T-helper 1 cell treated with Interleukin-12 subunit alpha and Interleukin-12 subunit beta and Interleukin-4 antibody, amounts not matched to agents 30 ng/mL and 1 ng/mL, for 36 hours (primary cell): Measurements from ENCODE around the gene CNTN5. TPM values are rescaled to one million over a fixed set of nuclear protein-coding genes. Genes with fewer than 3 reads are reported as not detected.

Experiments used
- intact Hi-C: fragments of 100-400 bp; cut with micrococcal nuclease; formaldehyde crosslinking; loops from one replicate; pipeline ENCODE4 v1.15.1; 2024
- total RNA-seq: library from RNA; stranded (reverse); gene quantifications from 2 replicates; pipeline ENCODE4 v1.2.3, GENCODE V29; 2022

Gene CNTN5
- total RNA-seq, 1 donor from 2014 or later = not detected

- intact Hi-C loops = no loop called here
Observed at GRCh38 chr11:99162819-99163218, 142.1 kb downstream of the CNTN5 start.

- intact Hi-C loops = no loop called here
Observed at GRCh38 chr11:99170591-99170990, 149.8 kb downstream of the CNTN5 start.

DNA sequence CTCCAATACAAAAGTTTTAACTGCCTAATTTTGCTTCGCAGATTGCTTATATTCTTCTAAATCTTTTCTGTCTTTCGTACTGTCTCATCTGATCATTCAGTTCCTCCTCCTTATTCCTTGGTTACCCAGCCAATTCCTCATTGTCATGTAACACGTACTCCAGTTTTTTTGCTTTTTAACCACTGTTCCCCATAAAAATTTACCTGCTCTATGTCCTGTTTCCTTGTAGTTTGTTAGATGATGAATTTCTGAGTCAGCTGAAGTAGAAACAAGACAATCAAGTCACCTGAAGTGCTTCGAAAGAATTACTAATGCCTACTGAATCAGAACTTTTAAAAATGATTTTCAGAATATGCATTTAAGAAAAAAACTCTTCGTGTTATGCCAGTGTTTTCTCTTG, 150.6 kb downstream of the CNTN5 start:
- intact Hi-C loops = no loop called here

DNA sequence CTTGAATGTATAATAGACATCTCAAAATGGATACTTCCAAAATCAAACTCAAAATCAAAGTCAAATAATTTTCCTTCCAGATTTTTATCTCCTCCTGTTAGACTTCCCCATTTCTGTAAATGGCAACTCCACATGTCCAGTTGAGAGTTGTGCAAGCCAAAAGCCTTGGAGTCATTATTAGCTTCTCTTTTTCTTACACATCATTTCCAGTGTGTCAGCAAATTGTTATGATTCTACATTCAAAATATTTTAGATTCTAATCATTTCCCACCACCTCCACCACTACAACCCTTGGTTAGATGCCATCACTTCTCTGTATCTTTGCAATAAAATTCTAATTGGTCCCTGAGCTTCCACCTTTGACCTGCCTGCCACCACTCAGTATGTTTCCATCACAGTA, 155.7 kb downstream of the CNTN5 start:
- intact Hi-C loops = no loop called here

DNA sequence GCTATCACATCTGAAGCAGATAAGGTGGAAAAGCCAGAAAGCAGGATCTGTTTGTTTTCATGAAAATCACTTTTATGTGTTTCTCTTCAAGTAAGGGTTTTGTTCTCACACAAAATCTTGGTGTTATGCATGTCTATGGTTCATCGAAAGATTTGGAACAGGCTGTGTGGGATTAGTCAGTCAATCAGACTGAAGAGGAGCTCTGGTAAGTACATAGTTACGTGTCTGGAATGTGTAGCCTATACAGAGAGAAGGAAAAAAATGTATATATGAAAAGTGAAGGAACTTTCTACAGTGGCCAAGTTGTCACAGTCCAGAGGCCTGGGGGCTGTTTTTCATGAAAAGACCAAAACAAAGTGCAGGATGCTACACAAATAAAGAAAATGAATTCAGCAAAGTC, 156.7 kb downstream of the CNTN5 start:
- intact Hi-C loops = no loop called here

GRCh38 chr11:99184146-99184545, 163.4 kb downstream of the CNTN5 start:
- intact Hi-C loops = no loop called here

DNA sequence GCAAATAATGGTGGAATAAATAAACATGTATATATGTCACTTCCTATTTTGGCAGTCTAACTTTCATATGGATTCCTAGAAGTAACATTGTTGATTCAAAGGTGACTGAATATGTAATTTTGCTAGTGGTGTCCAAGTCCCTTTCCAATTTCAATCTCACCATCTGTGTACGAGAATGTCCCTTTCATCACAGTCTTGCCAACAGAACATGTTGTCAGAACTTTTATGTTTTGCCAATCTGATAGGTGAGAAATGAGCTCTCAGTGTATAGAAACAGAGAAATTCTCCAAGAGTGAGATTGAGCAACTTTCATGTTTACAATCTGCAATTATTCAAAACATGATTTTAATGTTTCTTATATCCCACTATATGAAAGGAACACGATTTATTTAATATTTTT, 167.5 kb downstream of the CNTN5 start:
- intact Hi-C loops = no loop called here

DNA sequence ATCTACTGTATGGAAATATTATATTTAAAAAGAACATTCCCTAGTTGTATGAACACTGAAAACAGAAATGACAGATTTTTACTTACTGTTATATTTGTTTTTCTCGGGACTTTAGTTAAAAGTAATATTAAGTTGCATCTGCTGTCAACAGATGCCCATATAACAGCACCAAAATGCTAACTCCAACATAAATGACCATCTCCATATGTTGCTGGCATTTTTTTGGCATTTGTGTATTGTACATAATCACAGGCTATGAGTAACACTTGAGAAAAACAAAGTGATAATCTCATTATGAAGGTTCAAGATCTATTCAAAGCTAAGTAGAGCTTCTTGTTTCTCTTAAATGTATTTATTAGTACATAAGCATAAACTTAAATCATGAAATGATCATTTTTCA, 172.0 kb downstream of the CNTN5 start:
- intact Hi-C loops = no loop called here

- intact Hi-C loops = no loop called here
Observed at GRCh38 chr11:99197477-99197876, 176.7 kb downstream of the CNTN5 start.

- intact Hi-C loops = no loop called here
Observed at GRCh38 chr11:99198215-99198614, 177.5 kb downstream of the CNTN5 start.

- intact Hi-C loops = no loop called here
Observed at GRCh38 chr11:99199341-99199740, 178.6 kb downstream of the CNTN5 start.

DNA sequence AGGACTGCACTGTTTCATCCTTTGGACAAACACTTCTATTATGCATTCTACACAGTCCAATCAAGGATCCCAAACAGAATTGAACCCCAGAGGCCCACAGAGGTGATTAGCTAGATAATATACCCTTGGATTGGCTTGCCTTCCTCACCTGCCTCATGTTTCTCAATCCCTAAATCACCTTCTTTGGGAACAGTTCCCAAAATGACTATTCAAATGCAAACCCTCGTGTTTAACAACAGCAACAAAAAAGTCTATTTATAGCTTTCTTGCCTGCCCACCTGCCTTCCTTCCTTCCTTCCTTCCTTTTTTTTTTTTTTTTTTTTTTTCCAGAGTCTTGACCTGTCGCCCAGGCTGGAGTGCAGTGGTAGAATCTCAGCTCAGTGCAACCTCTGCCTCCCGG, 180.0 kb downstream of the CNTN5 start:
- intact Hi-C loops = no loop called here

- intact Hi-C loops = no loop called here
Observed at GRCh38 chr11:99208813-99209212, 188.1 kb downstream of the CNTN5 start.

DNA sequence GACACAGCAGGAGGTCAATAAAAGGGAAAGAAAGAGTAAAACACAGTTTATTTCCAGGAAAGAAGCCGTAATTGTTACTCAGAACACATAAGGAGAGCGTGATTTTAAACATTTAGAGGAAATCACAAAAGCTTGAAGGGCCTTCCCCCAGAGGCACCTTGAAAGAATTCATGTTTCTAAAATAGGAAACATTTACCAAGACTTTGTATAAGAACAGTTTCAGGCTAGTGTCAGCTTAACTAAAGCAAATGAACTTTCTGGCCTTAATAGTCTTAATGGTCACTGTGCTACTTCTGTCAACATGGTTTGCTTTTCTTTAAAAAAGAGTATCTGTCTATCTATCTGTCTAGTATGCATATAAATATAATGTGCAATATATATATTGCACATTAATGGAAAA, 208.8 kb downstream of the CNTN5 start:
- intact Hi-C loops = no loop called here

DNA sequence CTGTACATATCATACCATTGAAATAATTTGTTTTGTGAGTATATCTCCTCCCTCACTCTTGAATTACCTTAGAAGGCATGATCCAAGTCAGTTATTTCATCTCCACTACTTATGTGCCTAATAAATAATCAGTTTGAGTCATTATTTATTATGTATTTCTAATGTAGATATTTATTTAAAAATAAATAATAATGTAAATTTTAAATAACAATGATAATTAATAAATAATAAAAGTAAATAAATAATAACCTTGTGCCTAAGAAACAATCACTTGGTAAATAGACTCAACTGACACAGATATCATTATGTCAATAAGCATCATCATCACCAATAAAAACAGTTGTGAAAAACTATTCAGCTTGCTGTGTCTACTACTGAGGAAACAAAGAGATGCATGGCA, 213.8 kb downstream of the CNTN5 start:
- intact Hi-C loops = no loop called here

- intact Hi-C loops = no loop called here
Observed at GRCh38 chr11:99238401-99238800, 217.7 kb downstream of the CNTN5 start.

GRCh38 chr11:99240192-99241030, 219.7 kb downstream of the CNTN5 start:
- intact Hi-C loops = no loop called here

DNA sequence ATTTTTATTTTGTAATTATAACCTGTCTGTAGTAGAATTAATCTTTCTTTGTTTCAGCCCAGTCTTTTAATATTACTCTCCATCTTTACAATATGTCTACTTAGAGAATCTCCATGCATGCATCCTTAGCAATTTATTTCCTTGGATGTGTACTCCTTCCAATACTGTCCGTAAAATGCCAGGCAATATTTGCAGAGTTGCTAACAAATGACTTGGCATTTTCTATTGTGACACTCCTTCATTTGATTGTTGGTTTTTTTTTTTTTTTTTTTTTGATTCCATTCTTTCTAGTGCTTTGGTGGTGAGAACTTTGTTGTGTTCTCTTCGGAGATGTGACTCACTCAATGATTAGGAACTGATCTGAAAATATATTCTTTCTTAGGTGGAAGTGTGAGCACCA, 220.3 kb downstream of the CNTN5 start:
- intact Hi-C loops = no loop called here

- intact Hi-C loops = no loop called here
Observed at GRCh38 chr11:99244613-99245012, 223.9 kb downstream of the CNTN5 start.

GRCh38 chr11:99246199-99246598, 225.4 kb downstream of the CNTN5 start:
- intact Hi-C loops = no loop called here

GRCh38 chr11:99256614-99257013, 235.9 kb downstream of the CNTN5 start:
- intact Hi-C loops = no loop called here

- intact Hi-C loops = no loop called here
Observed at GRCh38 chr11:99257131-99257530, 236.4 kb downstream of the CNTN5 start.

DNA sequence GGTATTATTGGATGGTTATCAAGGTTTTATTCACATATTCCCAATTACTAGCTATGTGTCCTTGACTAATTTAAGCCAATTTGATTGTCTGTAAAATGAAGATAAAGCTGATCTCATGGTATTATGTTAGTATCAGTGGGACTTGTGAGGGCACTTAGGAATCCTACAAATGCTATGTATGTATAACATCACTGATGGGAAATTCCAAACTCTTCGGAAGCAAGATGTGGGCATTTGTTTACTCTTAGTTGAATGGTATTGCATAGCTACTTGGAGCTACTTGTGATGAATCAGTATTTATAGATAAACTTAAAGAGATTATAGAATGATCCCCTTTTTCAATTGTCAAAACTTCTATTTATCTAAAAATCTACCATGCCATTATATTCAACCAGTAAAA, 239.9 kb downstream of the CNTN5 start:
- intact Hi-C loops = no loop called here

DNA sequence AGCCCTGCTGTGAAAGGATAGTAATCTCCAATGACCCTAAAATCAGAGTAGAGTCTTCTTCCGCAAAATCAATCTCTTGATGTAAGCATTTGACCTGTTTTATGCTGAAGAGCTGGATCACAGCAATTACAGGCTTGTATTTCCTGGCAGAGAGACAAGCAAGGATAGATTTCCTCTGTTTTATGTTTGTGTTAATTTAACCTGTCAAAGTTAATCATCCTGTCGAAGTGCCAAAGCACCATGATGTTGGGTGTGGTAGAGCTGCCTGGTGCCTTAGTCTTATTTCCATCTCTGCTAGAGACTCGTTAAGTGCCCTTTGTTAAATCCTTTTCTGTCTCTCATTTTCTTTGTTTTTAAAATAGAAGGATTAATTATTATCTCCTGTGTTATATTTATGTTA, 248.1 kb downstream of the CNTN5 start:
- intact Hi-C loops = no loop called here
